GM11168 (cell line): ENCODE measurements around the gene AP5S1.

Experiments
- in situ Hi-C: fragments of 300-500 bp; cut with MboI; formaldehyde crosslinking; loops from one replicate; pipeline ENCODE4 v1.12.0; 2022; ENCODE audit warnings: low sequenced_read_pairs; ENCODE audit not compliant: unreplicated experiment

AP5S1 gene

GRCh38 chr20:3804254-3804751, 16.0 kb upstream of the AP5S1 start:
- in situ Hi-C loops: no loop called here

GRCh38 chr20:3804781-3805180, 15.6 kb upstream of the AP5S1 start:
- in situ Hi-C loops: no loop called here

GRCh38 chr20:3808544-3808943, 11.8 kb upstream of the AP5S1 start:
- in situ Hi-C loops: no loop called here

GRCh38 chr20:3811467-3812258, 8.7 kb upstream of the AP5S1 start:
- in situ Hi-C loops: no loop called here

GRCh38 chr20:3812259-3812681, 8.1 kb upstream of the AP5S1 start:
- in situ Hi-C loops: no loop called here

- in situ Hi-C loops: no loop called here
These were observed 7.1 kb upstream of the AP5S1 start for GRCh38 chr20:3812975-3813847.

GRCh38 chr20:3813848-3814581, 6.3 kb upstream of the AP5S1 start:
- in situ Hi-C loops: no loop called here

- in situ Hi-C loops: no loop called here
These were observed 5.3 kb upstream of the AP5S1 start for GRCh38 chr20:3814928-3815495.

GRCh38 chr20:3815703-3816315, 4.5 kb upstream of the AP5S1 start:
- in situ Hi-C loops: no loop called here

- in situ Hi-C loops: no loop called here
These were observed 1.9 kb upstream of the AP5S1 start for GRCh38 chr20:3818155-3819151.

GRCh38 chr20:3819411-3820047, 818 bp upstream of the AP5S1 start:
- in situ Hi-C loops: no loop called here

- in situ Hi-C loops: no loop called here
These were observed 767 bp downstream of the AP5S1 start for GRCh38 chr20:3820901-3821727.

GRCh38 chr20:3821996-3822395, 1.6 kb downstream of the AP5S1 start:
- in situ Hi-C loops: no loop called here

GRCh38 chr20:3823881-3824280, 3.5 kb downstream of the AP5S1 start:
- in situ Hi-C loops: no loop called here

- in situ Hi-C loops: no loop called here
These were observed 5.2 kb downstream of the AP5S1 start for GRCh38 chr20:3825526-3825925.

GRCh38 chr20:3826420-3826819, 6.1 kb downstream of the AP5S1 start:
- in situ Hi-C loops: no loop called here

- in situ Hi-C loops: no loop called here
These were observed 8.5 kb downstream of the AP5S1 start for GRCh38 chr20:3828798-3829197.
